Glutamatergic neuron (in vitro differentiated cells): ENCODE data around the gene PLEKHH2. TPM values are rescaled to one million over a fixed set of nuclear protein-coding genes. Genes with fewer than 3 reads are reported as not detected.

Experiments used
- DNase-seq: peaks from one replicate; pipeline ENCODE4 v3.0.0; 2022
- H3K27ac Mint-ChIP-seq: one replicate; pipeline ENCODE4 v1.8.0; 2020; ENCODE audit warnings: mild to moderate bottlenecking, mixed read lengths, inconsistent platforms; ENCODE audit not compliant: unreplicated experiment
- H3K27me3 Mint-ChIP-seq: one replicate; pipeline ENCODE4 v1.8.0; 2020; ENCODE audit warnings: mild to moderate bottlenecking, moderate library complexity, mixed read lengths, inconsistent platforms; ENCODE audit not compliant: unreplicated experiment
- H3K36me3 Mint-ChIP-seq: one replicate; pipeline ENCODE4 v1.8.0; 2020; ENCODE audit warnings: mild to moderate bottlenecking, mixed read lengths, inconsistent platforms; ENCODE audit not compliant: unreplicated experiment
- H3K4me1 Mint-ChIP-seq: one replicate; pipeline ENCODE4 v1.8.0; 2020; ENCODE audit warnings: mild to moderate bottlenecking, low read depth, mixed read lengths, inconsistent platforms; ENCODE audit not compliant: unreplicated experiment
- H3K4me3 Mint-ChIP-seq: one replicate; pipeline ENCODE4 v1.8.0; 2020; ENCODE audit warnings: mild to moderate bottlenecking, mixed read lengths, inconsistent platforms; ENCODE audit not compliant: unreplicated experiment
- H3K9me3 Mint-ChIP-seq: one replicate; pipeline ENCODE4 v1.8.0; 2020; ENCODE audit warnings: mild to moderate bottlenecking, moderate library complexity, mixed read lengths, inconsistent platforms; ENCODE audit not compliant: unreplicated experiment
- total RNA-seq: library from RNA; stranded (reverse); fragmentation: NEBNext Ultra II Directional; extraction: Animal tissue kit (Norgen Biotek cat#: 25700); gene quantifications from one replicate; pipeline ENCODE4 v1.2.1, GENCODE V29; 2021; ENCODE audit not compliant: unreplicated experiment
- TF ChIP-seq, protein P1 (sequence below): fragments of 200-600 bp; sonication (generic); IDR thresholded peaks from one replicate; pipeline ENCODE4 v1.5.0; 2021; ENCODE audit not compliant: partially characterized antibody, unreplicated experiment

PLEKHH2 gene
- total RNA-seq, 1 donor from 2014 or later: 0.71 TPM

DNA sequence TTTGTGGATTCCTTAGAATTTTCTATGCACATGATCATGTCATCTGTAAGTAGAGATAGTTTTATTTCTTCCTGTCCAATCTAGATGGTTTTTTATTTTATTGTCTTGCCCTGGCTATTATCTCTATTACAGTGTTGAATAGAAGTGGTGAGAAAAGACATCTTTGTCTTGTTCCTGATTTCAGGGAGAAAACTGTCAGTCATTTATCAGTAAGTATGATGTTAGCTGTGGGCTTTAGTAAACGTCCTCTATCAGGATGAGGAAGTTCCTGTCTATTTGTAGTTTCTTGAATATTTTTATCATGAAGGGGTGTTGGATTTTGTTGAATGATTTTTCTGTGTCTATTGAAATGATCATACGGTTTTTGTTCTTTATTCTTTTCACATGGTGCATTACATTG, 5.3 kb downstream of the PLEKHH2 start:
- peaks cover 2% of the 10 kb centered on the region for H3K9me3 Mint-ChIP-seq
- TF ChIP-seq, protein P1, sequence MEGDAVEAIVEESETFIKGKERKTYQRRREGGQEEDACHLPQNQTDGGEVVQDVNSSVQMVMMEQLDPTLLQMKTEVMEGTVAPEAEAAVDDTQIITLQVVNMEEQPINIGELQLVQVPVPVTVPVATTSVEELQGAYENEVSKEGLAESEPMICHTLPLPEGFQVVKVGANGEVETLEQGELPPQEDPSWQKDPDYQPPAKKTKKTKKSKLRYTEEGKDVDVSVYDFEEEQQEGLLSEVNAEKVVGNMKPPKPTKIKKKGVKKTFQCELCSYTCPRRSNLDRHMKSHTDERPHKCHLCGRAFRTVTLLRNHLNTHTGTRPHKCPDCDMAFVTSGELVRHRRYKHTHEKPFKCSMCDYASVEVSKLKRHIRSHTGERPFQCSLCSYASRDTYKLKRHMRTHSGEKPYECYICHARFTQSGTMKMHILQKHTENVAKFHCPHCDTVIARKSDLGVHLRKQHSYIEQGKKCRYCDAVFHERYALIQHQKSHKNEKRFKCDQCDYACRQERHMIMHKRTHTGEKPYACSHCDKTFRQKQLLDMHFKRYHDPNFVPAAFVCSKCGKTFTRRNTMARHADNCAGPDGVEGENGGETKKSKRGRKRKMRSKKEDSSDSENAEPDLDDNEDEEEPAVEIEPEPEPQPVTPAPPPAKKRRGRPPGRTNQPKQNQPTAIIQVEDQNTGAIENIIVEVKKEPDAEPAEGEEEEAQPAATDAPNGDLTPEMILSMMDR: no peak
- H3K36me3 Mint-ChIP-seq: no peaks in the 10 kb centered on the region
- H3K4me1 Mint-ChIP-seq: no peaks in the 10 kb centered on the region
- no peak for DNase-seq
- H3K4me3 Mint-ChIP-seq: no peak overlapping the region
- H3K27ac Mint-ChIP-seq: no peak overlapping the region
- H3K27me3 Mint-ChIP-seq: no peaks in the 10 kb centered on the region

DNA sequence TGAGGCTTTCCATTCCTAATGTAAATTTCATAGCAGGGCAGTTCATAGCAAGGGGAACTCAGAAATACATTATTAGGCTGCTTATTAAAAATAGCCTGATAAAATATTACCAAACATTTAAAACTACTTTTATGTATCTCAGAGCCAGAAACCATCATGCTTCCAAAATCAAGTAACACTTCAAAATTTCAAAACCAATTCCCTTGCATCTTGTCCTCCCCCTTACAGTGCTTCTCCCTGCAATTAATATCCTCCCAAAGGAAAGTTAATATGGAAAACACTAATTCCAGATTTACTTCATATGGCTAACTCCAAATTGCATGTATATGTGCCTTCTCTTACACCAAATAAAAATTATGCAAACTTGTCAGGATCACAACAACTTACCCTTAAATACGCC, 6.6 kb downstream of the PLEKHH2 start:
- TF ChIP-seq, protein P1: no peak
- H3K9me3 Mint-ChIP-seq: peaks cover 2% of the 10 kb centered on the region
- H3K36me3 Mint-ChIP-seq: no peaks in the 10 kb centered on the region
- H3K27ac Mint-ChIP-seq: no peak overlapping the region
- no peak for DNase-seq
- H3K4me3 Mint-ChIP-seq: no peak overlapping the region
- H3K27me3 Mint-ChIP-seq: no peaks in the 10 kb centered on the region
- no peaks in the 10 kb centered on the region for H3K4me1 Mint-ChIP-seq

DNA sequence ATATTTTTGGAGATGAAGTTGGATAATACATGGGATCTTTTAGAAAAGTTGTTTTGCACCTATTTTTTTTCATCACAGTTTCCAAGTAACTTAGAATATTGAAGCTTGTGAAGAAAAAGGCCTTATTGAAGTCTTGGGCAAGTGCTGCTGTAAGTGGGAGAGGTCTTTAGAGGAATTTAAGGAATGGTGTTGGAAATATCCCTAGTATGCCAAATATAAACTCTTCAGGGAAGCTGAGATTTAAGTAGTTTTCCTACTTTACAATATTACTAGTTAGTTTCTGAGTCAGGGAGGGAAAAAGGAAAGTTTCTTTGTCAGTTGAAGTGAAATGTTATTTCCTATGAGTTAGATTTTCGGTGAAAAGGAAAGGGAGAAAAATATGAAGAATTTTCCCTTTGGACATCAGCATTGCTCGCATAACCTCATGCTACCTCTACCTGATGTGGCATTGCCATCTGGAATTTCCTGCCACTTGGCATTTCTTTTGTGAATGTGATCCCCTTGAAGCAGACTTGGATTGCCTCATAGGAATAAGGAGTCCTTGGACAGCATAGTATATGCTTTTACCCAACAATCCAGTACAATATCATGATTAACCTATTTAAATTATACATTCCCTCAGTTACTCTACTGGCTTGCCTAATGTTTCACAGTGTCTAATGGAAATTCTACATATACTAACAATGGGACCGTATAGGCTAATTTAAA, 12.1 kb downstream of the PLEKHH2 start:
- Mint-ChIP-seq H3K27ac (no peak overlapping the region), H3K27me3 (peaks cover 1% of the 10 kb centered on the region), H3K36me3 (no peaks in the 10 kb centered on the region), H3K4me1 (no peaks in the 10 kb centered on the region), H3K4me3 (no peak overlapping the region), H3K9me3 (no peaks in the 10 kb centered on the region)
- no peak for DNase-seq
- TF ChIP-seq, protein P1: no peak

DNA sequence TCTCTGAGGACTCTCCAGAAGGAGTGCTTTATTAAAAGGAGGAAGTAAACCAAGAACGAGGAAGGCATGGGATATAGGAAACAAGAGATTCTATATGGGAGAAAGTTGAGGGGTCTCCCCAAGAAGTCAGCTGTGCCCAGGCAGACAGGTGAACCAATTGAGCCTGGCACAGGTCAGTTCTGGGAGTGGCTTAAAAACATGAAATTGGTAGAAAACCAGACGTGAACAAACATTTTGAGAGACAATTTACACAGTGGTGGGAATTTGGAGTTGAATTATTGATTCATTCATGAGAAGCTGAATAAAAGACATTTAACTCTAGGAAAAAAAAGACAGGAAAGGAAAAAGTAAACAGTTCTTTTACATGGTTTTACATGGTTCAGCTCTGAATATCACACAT, 16.4 kb downstream of the PLEKHH2 start:
- no peaks in the 10 kb centered on the region for H3K4me1 Mint-ChIP-seq
- TF ChIP-seq, protein P1: no peak

DNA sequence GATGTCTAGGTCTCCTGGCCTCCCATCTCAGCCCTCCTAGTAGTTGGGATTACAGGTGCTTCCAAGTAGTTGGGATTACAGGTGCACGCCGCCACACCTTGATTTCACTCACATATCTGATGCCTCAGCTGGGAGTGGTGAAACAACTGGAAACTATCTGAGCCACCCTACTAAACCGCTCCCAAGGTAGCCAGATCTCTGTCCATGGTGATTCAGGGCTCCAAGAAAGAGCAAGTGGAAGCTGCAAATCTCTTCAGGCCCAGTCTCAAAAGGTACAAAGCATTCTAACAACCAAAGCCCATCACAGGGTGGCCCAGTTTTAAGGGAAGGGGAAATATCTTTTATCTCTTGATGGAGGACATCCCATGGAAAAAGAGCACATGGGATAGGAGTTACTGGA, 20.2 kb downstream of the PLEKHH2 start:
- TF ChIP-seq, protein P1: no peak
- H3K27ac Mint-ChIP-seq: no peak overlapping the region
- H3K4me1 Mint-ChIP-seq: no peaks in the 10 kb centered on the region
- no peak for DNase-seq
- no peak overlapping the region for H3K4me3 Mint-ChIP-seq
- no peaks in the 10 kb centered on the region for H3K9me3 Mint-ChIP-seq
- H3K27me3 Mint-ChIP-seq: peaks cover 1% of the 10 kb centered on the region
- no peaks in the 10 kb centered on the region for H3K36me3 Mint-ChIP-seq

More for the DNA sequence above, 16.4 kb downstream of the PLEKHH2 start:
- Mint-ChIP-seq H3K9me3 (no peaks in the 10 kb centered on the region), H3K27me3 (peaks cover 3% of the 10 kb centered on the region), H3K4me3 (no peak overlapping the region), H3K36me3 (no peaks in the 10 kb centered on the region), H3K27ac (no peak overlapping the region)
- DNase-seq: no peak
